ENCODE measurements around the gene C8B. TPM values are rescaled to one million over a fixed set of nuclear protein-coding genes. Genes with fewer than 3 reads are reported as not detected.

Gene C8B
- total RNA-seq, result not detected

DNA sequence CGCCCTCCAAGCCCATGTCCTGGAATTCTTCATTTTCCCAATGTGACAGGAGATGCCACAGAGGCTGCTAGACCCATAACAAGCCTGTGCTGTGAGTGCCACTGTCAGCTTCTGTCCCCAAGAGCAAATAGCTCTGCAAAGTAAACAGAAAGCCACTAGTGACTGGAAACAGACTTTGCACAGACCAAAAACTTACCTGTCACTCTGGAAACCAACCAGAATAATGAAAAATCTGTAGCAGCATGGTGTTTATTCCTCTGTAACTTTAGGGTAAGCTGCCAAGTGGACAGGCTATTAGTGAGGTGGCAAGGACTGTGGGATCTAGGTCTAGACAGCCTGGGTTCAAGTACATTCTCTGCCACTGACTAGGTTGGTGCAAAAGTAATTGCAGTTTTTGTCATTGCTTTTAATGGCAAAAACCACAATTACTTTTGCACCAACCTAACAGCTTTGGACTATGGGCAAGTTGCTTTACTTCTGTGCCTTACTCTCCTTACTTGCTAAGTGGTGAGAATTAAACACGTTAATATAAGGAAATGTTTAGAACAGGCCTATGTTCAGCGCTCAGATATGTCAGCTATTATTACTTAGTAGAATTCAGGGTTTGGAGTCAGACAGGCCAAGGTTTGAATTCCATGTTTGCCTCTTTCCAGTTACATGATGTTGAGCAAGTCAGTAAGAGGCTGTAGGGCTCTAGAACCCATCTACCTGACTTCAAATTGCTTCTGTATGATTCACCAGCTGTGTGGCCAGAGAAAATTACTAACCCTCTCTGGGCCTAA is at the start of gene C8B:
Gene C8B (minus strand): TSS at position 100 of the 782 bp plus-strand sequence. CDS start 67 bp downstream, at position 33.
- H3K4me1 ChIP-seq, result no peaks in the 10 kb centered on the region
- no peak for ATAC-seq

DNA sequence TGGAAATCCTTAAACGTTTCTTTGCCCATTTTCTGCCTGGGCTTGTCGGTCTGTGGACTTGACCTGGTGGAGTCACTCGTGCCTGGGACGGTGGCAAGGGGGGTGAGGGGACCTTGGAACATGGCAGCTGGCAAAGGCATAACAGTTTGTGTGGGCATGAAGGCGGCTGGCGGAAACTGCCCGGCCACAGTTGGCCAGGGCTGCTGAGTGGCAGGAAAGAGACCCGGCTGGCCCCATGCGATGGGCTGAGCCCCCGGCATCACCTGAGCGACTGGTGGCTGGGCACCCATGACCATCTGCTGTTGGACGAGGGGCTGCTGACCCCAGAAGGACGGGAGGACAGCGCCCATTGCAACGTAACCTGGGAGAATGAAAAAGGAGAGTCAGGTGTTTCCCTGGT is 49.3 kb upstream of the C8B start:
- 92% methylated on average over 2 of the region's 15 CpGs; no CpG with 5 or more reads in 1 of the 2 donors for WGBS, 2 donors (ENCODE audit: low coverage in 1 of 2)
- Histone ChIP-seq H3K4me3 (no peak overlapping the region), H3K9me3 (no peaks in the 10 kb centered on the region), H3K27ac (no peak overlapping the region), H3K4me1 (peaks cover 0 to 11% (median 0%) of the 10 kb centered on the region in 3 donors), H3K27me3 (no peaks in the 10 kb centered on the region), H3K36me3 (no peaks in the 10 kb centered on the region)
- no peak for ATAC-seq
- TF ChIP-seq POLR2A (IDR thresholded peaks at IDR 0.05) (no peak), POLR2AphosphoS5 (IDR thresholded peaks at IDR 0.05) (no peak), EP300 (IDR thresholded peaks at IDR 0.05) (no peak)
- TF ChIP-seq, protein P1, sequence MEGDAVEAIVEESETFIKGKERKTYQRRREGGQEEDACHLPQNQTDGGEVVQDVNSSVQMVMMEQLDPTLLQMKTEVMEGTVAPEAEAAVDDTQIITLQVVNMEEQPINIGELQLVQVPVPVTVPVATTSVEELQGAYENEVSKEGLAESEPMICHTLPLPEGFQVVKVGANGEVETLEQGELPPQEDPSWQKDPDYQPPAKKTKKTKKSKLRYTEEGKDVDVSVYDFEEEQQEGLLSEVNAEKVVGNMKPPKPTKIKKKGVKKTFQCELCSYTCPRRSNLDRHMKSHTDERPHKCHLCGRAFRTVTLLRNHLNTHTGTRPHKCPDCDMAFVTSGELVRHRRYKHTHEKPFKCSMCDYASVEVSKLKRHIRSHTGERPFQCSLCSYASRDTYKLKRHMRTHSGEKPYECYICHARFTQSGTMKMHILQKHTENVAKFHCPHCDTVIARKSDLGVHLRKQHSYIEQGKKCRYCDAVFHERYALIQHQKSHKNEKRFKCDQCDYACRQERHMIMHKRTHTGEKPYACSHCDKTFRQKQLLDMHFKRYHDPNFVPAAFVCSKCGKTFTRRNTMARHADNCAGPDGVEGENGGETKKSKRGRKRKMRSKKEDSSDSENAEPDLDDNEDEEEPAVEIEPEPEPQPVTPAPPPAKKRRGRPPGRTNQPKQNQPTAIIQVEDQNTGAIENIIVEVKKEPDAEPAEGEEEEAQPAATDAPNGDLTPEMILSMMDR (IDR thresholded peaks at IDR 0.05), result no peak

More for the DNA sequence above, at the start of gene C8B:
- H3K27ac ChIP-seq, result no peak within 1 kb of the TSS
- peaks cover 5% of the 10 kb centered on the region for H3K27me3 ChIP-seq
- 65 to 86% methylated on average over 2 of the region's 3 CpGs for WGBS, 2 donors (ENCODE audit: low coverage in 1 of 2)
- TF ChIP-seq EP300 (IDR thresholded peaks at IDR 0.05) (no peak), POLR2A (IDR thresholded peaks at IDR 0.05) (no peak), POLR2AphosphoS5 (IDR thresholded peaks at IDR 0.05) (no peak)
- TF ChIP-seq, protein P1 (IDR thresholded peaks at IDR 0.05), result no peak
- peaks cover 0 to 9% (median 0%) of the 10 kb centered on the region in 3 donors for H3K9me3 ChIP-seq
- no peak within 1 kb of the TSS for H3K4me3 ChIP-seq
- H3K36me3 ChIP-seq, result no peaks in the 10 kb centered on the region

DNA sequence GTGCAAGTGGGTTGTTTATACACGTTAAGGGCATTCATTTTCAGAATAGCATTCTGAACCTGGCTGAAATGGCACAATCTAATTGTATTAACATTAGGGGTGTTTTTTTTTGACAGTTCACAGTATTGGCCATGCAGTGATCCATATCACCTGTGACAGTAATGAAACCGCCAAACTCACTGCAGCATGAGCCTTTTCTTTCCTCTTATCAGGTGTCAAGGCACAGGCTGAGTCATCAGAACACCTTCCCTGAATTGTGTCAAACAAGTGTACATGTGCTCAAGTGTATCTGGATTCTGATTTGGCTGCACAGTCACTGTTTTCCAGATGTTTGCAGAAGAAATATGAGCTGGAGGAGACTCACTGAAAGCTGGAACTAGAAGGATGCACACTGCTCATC is 47.7 kb upstream of the C8B start:
- H3K4me1 ChIP-seq, result peaks cover 0 to 11% (median 0%) of the 10 kb centered on the region in 3 donors

DNA sequence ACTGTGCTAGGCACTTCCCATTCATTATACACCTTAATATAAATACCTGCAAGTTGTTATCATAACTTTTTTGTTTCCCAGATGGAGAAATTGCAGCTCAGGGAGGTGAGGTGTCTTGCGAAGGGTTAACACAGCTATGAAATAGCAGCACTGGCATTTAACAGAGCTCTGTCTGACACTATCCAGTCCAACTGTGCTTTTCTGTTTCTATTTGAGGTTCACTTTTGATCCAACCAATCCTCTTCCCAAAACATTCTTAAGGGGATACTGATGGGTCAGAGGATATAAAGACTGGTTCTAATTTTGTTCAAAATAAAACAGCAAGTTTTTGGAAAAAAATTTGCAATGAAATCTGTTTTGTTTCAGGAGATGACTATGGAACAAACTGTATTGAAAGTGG is 46.5 kb upstream of the C8B start:
- Histone ChIP-seq H3K36me3 (no peaks in the 10 kb centered on the region), H3K27ac (no peak overlapping the region), H3K9me3 (no peaks in the 10 kb centered on the region), H3K4me3 (no peak overlapping the region), H3K4me1 (peaks cover 0 to 11% (median 0%) of the 10 kb centered on the region in 3 donors), H3K27me3 (no peaks in the 10 kb centered on the region)
- no peak for ATAC-seq
- no peak for TF ChIP-seq EP300 (IDR thresholded peaks at IDR 0.05)
- TF ChIP-seq POLR2A (IDR thresholded peaks at IDR 0.05), result no peak
- TF ChIP-seq POLR2AphosphoS5 (IDR thresholded peaks at IDR 0.05), result no peak
- TF ChIP-seq, protein P1 (IDR thresholded peaks at IDR 0.05), result no peak
- WGBS, 2 donors (ENCODE audit: low coverage in 1 of 2), result 50 to 80% methylated on average over 1 of the region's 1 CpG

More for the DNA sequence above, 47.7 kb upstream of the C8B start:
- ATAC-seq, result no peak
- H3K27ac ChIP-seq, result no peak overlapping the region
- TF ChIP-seq EP300 (IDR thresholded peaks at IDR 0.05), result no peak
- no peak for TF ChIP-seq POLR2A (IDR thresholded peaks at IDR 0.05)
- TF ChIP-seq POLR2AphosphoS5 (IDR thresholded peaks at IDR 0.05), result no peak
- TF ChIP-seq, protein P1 (IDR thresholded peaks at IDR 0.05), result no peak
- H3K9me3 ChIP-seq, result no peaks in the 10 kb centered on the region
- WGBS, 2 donors (ENCODE audit: low coverage in 1 of 2), result 63 to 75% methylated on average over 1 to 2 of the region's 2 CpGs
- H3K4me3 ChIP-seq, result no peak overlapping the region
- no peaks in the 10 kb centered on the region for H3K36me3 ChIP-seq
- H3K27me3 ChIP-seq, result no peaks in the 10 kb centered on the region

DNA sequence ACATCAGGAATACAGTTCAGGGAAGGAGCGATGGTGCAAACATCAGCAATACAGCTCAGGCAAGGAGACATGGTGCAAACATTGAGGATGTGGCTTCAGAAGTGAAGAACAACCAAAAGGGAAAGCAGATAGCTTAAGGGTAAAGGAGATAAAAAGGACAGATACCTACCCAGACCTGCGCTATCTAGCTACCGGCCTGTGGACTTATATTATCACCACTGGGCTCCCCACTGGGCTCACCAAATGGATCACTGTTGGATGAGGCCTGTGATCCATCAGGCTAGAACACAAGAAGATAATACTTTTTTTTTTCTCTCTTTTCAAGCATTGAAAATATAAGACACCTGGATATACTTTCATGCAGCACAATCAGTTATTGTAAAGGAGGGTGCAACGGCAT is 44.7 kb upstream of the C8B start:
- Histone ChIP-seq H3K27ac (no peak overlapping the region), H3K9me3 (no peaks in the 10 kb centered on the region), H3K4me3 (no peak overlapping the region), H3K27me3 (no peaks in the 10 kb centered on the region), H3K4me1 (peaks cover 0 to 11% (median 0%) of the 10 kb centered on the region in 3 donors), H3K36me3 (no peaks in the 10 kb centered on the region)
- 83 to 100% methylated on average over 4 of the region's 4 CpGs for WGBS, 2 donors (ENCODE audit: low coverage in 1 of 2)
- TF ChIP-seq POLR2AphosphoS5 (IDR thresholded peaks at IDR 0.05), result no peak
- TF ChIP-seq POLR2A (IDR thresholded peaks at IDR 0.05), result no peak
- TF ChIP-seq, protein P1 (IDR thresholded peaks at IDR 0.05), result no peak
- TF ChIP-seq EP300 (IDR thresholded peaks at IDR 0.05), result no peak
- no peak for ATAC-seq
